SK-N-SH treated with all-trans-retinoic acid at 6 μM for 48 hours (cell line): ENCODE data around the gene PKNOX2.

Experiments used
- ARNTL ChIP-seq: fragments of 450-650 bp; formaldehyde crosslinking; IDR thresholded peaks from 2 replicates; pipeline ENCODE4 v1.5.0; 2020; ENCODE audit warnings: low read depth, mild to moderate bottlenecking, moderate library complexity, borderline replicate concordance
- ESRRG ChIP-seq: fragments of 250-450 bp; sonication (Bioruptor Pico); IDR thresholded peaks from 2 replicates; pipeline ENCODE4 v1.6.1; 2021; ENCODE audit warnings: mild to moderate bottlenecking
- RARB ChIP-seq: fragments of 250-450 bp; sonication (Bioruptor Pico); IDR thresholded peaks from 2 replicates; pipeline ENCODE4 v1.8.0; 2021; ENCODE audit warnings: mild to moderate bottlenecking, moderate library complexity
- SNAI2 ChIP-seq: fragments of 250-450 bp; sonication (Bioruptor Pico); IDR thresholded peaks from 2 replicates; pipeline ENCODE4 v1.5.0; 2020; ENCODE audit warnings: mild to moderate bottlenecking, moderate library complexity
- TCF4 ChIP-seq: fragments of 250-450 bp; sonication (Bioruptor Pico); IDR thresholded peaks from 2 replicates; pipeline ENCODE4 v1.8.0; 2021; ENCODE audit warnings: mild to moderate bottlenecking, moderate library complexity, borderline replicate concordance
- TOX ChIP-seq: fragments of 250-450 bp; sonication (Bioruptor Pico); IDR thresholded peaks from 2 replicates; pipeline ENCODE4 v1.8.0; 2021; ENCODE audit warnings: mild to moderate bottlenecking, moderate library complexity, borderline replicate concordance
- ZC3H10 ChIP-seq: fragments of 250-450 bp; sonication (Bioruptor Pico); IDR thresholded peaks from 2 replicates; pipeline ENCODE4 v1.5.1; 2021; ENCODE audit warnings: mild to moderate bottlenecking, moderate library complexity
- ZFP30 ChIP-seq: fragments of 450-650 bp; formaldehyde crosslinking; IDR thresholded peaks from 2 replicates; pipeline ENCODE4 v1.5.0; 2022; ENCODE audit warnings: mild to moderate bottlenecking, moderate library complexity
- ZNF565 ChIP-seq: fragments of 450-650 bp; formaldehyde crosslinking; conservative IDR thresholded peaks from 2 replicates; pipeline ENCODE4 v1.5.0; 2020; ENCODE audit warnings: low read depth, mild to moderate bottlenecking, moderate library complexity
- ZNF8 ChIP-seq: fragments of 450-650 bp; formaldehyde crosslinking; IDR thresholded peaks from 2 replicates; pipeline ENCODE4 v1.5.0; 2020; ENCODE audit warnings: mild to moderate bottlenecking, moderate library complexity
- TF ChIP-seq, protein P1 (sequence below): fragments of 250-450 bp; sonication (Bioruptor Pico); IDR thresholded peaks from 2 replicates; pipeline ENCODE4 v1.8.0; 2021; ENCODE audit warnings: low read depth, mild to moderate bottlenecking, moderate library complexity, borderline replicate concordance
- TF ChIP-seq, protein P2 (sequence below): fragments of 250-450 bp; sonication (Bioruptor Pico); IDR thresholded peaks from 2 replicates; pipeline ENCODE4 v1.5.1; 2020; ENCODE audit warnings: low read depth, mild to moderate bottlenecking, moderate library complexity
- TF ChIP-seq, protein P3 (sequence below): fragments of 250-450 bp; sonication (Bioruptor Pico); IDR thresholded peaks from 2 replicates; pipeline ENCODE4 v1.8.0; 2020; ENCODE audit warnings: mild to moderate bottlenecking, moderate library complexity, borderline replicate concordance

DNA sequence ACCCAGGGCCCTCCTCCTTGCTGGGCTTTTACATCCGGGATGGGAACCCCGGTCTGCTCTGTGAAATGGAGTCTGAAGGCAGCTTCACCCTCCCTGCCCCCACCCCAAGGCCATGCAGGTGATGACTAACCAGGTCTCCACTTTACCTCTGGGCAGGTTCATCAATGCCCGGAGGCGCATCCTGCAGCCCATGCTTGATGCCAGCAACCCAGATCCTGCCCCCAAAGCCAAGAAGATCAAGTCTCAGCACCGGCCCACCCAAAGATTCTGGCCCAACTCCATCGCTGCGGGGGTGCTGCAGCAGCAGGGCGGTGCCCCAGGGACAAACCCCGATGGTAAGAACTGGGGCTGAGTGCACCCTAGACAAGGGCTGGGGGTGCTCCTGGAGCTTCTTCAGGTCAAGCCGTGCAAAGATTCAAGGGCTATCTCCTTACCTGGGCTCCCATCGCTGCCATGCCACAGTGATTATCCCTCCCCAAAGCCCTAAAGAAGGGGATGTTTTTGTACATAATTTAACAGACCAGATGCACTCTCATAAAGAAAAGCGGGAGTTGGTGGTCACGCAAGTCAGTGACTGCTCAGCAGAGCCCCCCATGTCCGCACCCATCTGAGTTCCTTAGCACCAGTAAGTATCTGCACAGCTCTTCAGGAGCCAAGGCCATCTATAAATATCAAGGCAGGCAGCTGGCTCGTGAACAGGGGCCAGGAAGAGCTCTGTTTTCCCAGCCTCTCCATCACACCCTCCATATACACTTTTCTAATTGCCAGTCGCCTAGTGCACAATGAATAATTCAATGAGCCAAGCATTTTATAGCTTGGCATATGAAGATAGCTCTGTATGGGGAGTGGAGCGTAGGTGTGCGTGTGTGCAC lies 265.5 kb downstream of the PKNOX2 start:
- TF ChIP-seq RARB (CRISPR knock-in tag), result no peak
- TF ChIP-seq ARNTL (CRISPR knock-in tag), result no peak
- no peak for TF ChIP-seq TOX (CRISPR knock-in tag)
- TF ChIP-seq, protein P1, sequence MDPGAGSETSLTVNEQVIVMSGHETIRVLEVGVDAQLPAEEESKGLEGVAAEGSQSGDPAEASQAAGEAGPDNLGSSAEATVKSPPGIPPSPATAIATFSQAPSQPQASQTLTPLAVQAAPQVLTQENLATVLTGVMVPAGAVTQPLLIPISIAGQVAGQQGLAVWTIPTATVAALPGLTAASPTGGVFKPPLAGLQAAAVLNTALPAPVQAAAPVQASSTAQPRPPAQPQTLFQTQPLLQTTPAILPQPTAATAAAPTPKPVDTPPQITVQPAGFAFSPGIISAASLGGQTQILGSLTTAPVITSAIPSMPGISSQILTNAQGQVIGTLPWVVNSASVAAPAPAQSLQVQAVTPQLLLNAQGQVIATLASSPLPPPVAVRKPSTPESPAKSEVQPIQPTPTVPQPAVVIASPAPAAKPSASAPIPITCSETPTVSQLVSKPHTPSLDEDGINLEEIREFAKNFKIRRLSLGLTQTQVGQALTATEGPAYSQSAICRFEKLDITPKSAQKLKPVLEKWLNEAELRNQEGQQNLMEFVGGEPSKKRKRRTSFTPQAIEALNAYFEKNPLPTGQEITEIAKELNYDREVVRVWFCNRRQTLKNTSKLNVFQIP (CRISPR knock-in tag), result no peak
- no peak for TF ChIP-seq ZNF8 (CRISPR knock-in tag)
- TF ChIP-seq TCF4 (CRISPR knock-in tag), result no peak
- TF ChIP-seq SNAI2 (CRISPR knock-in tag), result no peak
- TF ChIP-seq, protein P2, sequence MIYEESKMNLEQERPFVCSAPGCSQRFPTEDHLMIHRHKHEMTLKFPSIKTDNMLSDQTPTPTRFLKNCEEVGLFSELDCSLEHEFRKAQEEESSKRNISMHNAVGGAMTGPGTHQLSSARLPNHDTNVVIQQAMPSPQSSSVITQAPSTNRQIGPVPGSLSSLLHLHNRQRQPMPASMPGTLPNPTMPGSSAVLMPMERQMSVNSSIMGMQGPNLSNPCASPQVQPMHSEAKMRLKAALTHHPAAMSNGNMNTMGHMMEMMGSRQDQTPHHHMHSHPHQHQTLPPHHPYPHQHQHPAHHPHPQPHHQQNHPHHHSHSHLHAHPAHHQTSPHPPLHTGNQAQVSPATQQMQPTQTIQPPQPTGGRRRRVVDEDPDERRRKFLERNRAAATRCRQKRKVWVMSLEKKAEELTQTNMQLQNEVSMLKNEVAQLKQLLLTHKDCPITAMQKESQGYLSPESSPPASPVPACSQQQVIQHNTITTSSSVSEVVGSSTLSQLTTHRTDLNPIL (CRISPR knock-in tag), result no peak
- TF ChIP-seq ESRRG (CRISPR knock-in tag), result no peak
- no peak for TF ChIP-seq ZNF565 (CRISPR knock-in tag)
- TF ChIP-seq, protein P3, sequence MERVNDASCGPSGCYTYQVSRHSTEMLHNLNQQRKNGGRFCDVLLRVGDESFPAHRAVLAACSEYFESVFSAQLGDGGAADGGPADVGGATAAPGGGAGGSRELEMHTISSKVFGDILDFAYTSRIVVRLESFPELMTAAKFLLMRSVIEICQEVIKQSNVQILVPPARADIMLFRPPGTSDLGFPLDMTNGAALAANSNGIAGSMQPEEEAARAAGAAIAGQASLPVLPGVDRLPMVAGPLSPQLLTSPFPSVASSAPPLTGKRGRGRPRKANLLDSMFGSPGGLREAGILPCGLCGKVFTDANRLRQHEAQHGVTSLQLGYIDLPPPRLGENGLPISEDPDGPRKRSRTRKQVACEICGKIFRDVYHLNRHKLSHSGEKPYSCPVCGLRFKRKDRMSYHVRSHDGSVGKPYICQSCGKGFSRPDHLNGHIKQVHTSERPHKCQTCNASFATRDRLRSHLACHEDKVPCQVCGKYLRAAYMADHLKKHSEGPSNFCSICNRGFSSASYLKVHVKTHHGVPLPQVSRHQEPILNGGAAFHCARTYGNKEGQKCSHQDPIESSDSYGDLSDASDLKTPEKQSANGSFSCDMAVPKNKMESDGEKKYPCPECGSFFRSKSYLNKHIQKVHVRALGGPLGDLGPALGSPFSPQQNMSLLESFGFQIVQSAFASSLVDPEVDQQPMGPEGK (CRISPR knock-in tag), result no peak
- TF ChIP-seq ZC3H10 (CRISPR knock-in tag), result no peak
- no peak for TF ChIP-seq ZFP30 (CRISPR knock-in tag)
